Mammary epithelial cell (primary cell): ENCODE results near the gene RAB3IL1.

ENCODE experiments used
- CTCF ChIP-seq, 2 donors: IDR thresholded peaks in 1 of 2; conservative IDR thresholded peaks in 1 of 2; 2 replicates each; pipeline ENCODE4 v1.5.1; 2011 to 2012; ENCODE audit warnings: inconsistent platforms in 2 of 2, low read length in 2 of 2, mild to moderate bottlenecking in 2 of 2, control low read depth in 1 of 2, low read depth in 1 of 2; ENCODE audit not compliant: insufficient read depth in 1 of 2; ENCODE audit errors: extremely low read depth in 1 of 2
- EZH2 ChIP-seq: IDR thresholded peaks from 2 replicates; pipeline ENCODE4 v1.6.1; 2012; ENCODE audit warnings: low read length, inconsistent platforms, borderline replicate concordance

GRCh38 chr11:61883947-61884346, 33.4 kb downstream of the RAB3IL1 start:
- TF ChIP-seq CTCF (conservative IDR thresholded peaks at IDR 0.05 in 1 of 2, IDR thresholded peaks at IDR 0.05 in 1 of 2; ENCODE audit: extremely low read depth in 1 of 2, insufficient read depth in 1 of 2, low read depth in 1 of 2, low read length in 2 of 2) (no peak), EZH2 (no peak)
